22Rv1 (cell line): ENCODE data around the gene RAMP1.

Experiments used
- ZFX ChIP-seq: fragments of 450-650 bp; IDR thresholded peaks from 2 replicates; pipeline ENCODE4 v1.6.1; 2017; ENCODE audit warnings: antibody characterized with exemption, borderline replicate concordance
- TF ChIP-seq, protein P1 (sequence below): fragments of 450-650 bp; IDR thresholded peaks from 2 replicates; pipeline ENCODE4 v1.5.1; 2017; ENCODE audit warnings: mild to moderate bottlenecking

DNA sequence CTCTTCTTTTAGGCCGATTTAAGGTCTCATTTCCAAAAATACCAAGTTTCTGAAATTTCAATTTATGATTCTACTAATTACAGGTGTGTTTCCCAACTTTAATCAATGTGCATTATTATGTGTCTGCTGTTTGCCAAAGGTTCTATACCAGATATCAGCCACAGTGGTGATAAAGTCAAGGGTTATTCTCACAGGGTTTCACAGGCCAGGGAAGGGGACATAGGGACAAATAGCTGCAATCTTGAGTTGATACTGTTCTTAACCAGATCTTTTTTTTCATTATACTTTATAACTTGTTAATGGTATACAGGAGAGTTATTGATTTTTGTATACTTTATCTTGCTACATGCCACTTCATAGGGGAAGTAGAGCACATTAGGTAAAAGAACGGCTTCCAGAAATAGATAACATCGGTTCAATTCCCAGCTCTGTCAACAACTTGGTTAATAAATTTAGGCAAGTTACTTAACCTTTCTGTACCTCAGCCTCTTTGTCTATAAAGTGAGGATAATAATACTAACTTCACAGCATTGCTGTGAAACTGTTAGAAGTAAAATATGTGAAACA, 31.9 kb upstream of the RAMP1 start:
- TF ChIP-seq, protein P1, sequence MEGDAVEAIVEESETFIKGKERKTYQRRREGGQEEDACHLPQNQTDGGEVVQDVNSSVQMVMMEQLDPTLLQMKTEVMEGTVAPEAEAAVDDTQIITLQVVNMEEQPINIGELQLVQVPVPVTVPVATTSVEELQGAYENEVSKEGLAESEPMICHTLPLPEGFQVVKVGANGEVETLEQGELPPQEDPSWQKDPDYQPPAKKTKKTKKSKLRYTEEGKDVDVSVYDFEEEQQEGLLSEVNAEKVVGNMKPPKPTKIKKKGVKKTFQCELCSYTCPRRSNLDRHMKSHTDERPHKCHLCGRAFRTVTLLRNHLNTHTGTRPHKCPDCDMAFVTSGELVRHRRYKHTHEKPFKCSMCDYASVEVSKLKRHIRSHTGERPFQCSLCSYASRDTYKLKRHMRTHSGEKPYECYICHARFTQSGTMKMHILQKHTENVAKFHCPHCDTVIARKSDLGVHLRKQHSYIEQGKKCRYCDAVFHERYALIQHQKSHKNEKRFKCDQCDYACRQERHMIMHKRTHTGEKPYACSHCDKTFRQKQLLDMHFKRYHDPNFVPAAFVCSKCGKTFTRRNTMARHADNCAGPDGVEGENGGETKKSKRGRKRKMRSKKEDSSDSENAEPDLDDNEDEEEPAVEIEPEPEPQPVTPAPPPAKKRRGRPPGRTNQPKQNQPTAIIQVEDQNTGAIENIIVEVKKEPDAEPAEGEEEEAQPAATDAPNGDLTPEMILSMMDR: no peak
- no peak for TF ChIP-seq ZFX
